ENCODE data around the gene GABRG3. TPM values are rescaled to one million over a fixed set of nuclear protein-coding genes. Genes with fewer than 3 reads are reported as not detected.

GABRG3 gene
- not detected in 2 replicates for total RNA-seq (2013; cell fraction: nucleolus; rRNA removed)
- total RNA-seq (2014; rRNA removed) (under 0.01 TPM in 1 of 2 replicates, not detected in the other), total RNA-seq (2014; rRNA removed; fragmentation: Illumina TruSeq; extraction: Trizol) (not detected in 2 replicates), total RNA-seq (2021) (not detected in 2 replicates), polyA plus RNA-seq (2011; rRNA removed) (0.06 and 0.15 TPM in 2 replicates), polyA plus RNA-seq (2014; fragmentation: Illumina TruSeq; extraction: Trizol) (not detected in 2 replicates), polyA plus RNA-seq (2014; fragmentation: Nextera tagmentation; extraction: Ambion mirVana) (not detected), polyA plus RNA-seq (2014; rRNA removed) (not detected in 2 replicates), polyA plus RNA-seq (2016; fragmentation: Nextera tagmentation; extraction: Ambion mirVana) (not detected), polyA minus RNA-seq (2011; rRNA and poly(A)+ RNA removed) (0.21 and 0.37 TPM in 2 replicates), Bru-seq, nascent RNA (percentile 0 among the genes with signal in this experiment), BruChase-seq, experiment 1, labeled RNA remaining after a 6-hour chase (not detected), BruChase-seq, experiment 2, labeled RNA remaining after a 2-hour chase (percentile 0 among the genes with signal in this experiment)
- polyA plus RNA-seq (2011; ENCODE audit: low read depth) = not detected
- 0.07 and 0.20 TPM in 2 replicates for polyA plus RNA-seq (2011; cell fraction: cytosol; rRNA removed)
- polyA plus RNA-seq (2011; cell fraction: nucleus; rRNA removed) = 0.06 TPM in 1 of 2 replicates, not detected in the other
- polyA plus RNA-seq (2012) = not detected in 2 replicates
- 0.10 TPM in 1 of 2 replicates, not detected in the other for polyA minus RNA-seq (2011; cell fraction: cytosol; rRNA and poly(A)+ RNA removed)
- under 0.01 and 0.96 TPM in 2 replicates for polyA minus RNA-seq (2011; cell fraction: nucleus; rRNA and poly(A)+ RNA removed)
- long read RNA-seq, experiment 1 = 0 reads
- long read RNA-seq, experiment 2 = 0 reads

GRCh38 chr15:26970712-26971210, at the start of gene GABRG3:
Gene GABRG3 (plus strand): TSS chr15:26971181.
- POLR2A ChIA-PET = no interaction called here
- Histone ChIP-seq H3K4me3 (no peak within 1 kb of the TSS), H3K27me3 (replicated peaks in 1 of 2; ENCODE audit: control insufficient read depth in 2 of 2, insufficient read depth in 2 of 2, low read length in 1 of 2) (no peaks in the 10 kb centered on the region), H3K27ac (ENCODE audit: control insufficient read depth, insufficient read depth) (no peak within 1 kb of the TSS), H3K4me1 (ENCODE audit: control insufficient read depth, insufficient read depth, low read length) (no peaks in the 10 kb centered on the region), H3K9me3 (replicated peaks; ENCODE audit: control insufficient read depth, insufficient read depth, low read length) (no peaks in the 10 kb centered on the region; the same call in 2 of the 3 replicates), H3K9ac (ENCODE audit: control insufficient read depth, insufficient read depth, low read length) (no peak within 1 kb of the TSS), H3K4me2 (ENCODE audit: control insufficient read depth, insufficient read depth) (no peak within 1 kb of the TSS), H2AFZ (ENCODE audit: control insufficient read depth, low read depth, low read length) (no peak within 1 kb of the TSS), H3K79me2 (ENCODE audit: control insufficient read depth, insufficient read depth, low read length) (no peaks in the 10 kb centered on the region), H3K36me3 (ENCODE audit: control insufficient read depth in 2 of 2, insufficient read depth in 2 of 2, low read length in 1 of 2) (no peaks in the 10 kb centered on the region), H4K20me1 (ENCODE audit: control insufficient read depth, insufficient read depth) (no peaks in the 10 kb centered on the region)
- SMC1A ChIA-PET (ENCODE audit: uncharacterized antibody, unreplicated experiment) = no interaction called here
- in situ Hi-C loops (cut with MboI) = no loop called here
- TF ChIP-seq CEBPB (IDR thresholded peaks at IDR 0.05; ENCODE audit: borderline replicate concordance in 1 of 2, low read depth in 2 of 2, low read length in 2 of 2) = no peak
- TF ChIP-seq NBN (IDR thresholded peaks at IDR 0.05) = no peak
- TF ChIP-seq TBL1XR1 (IDR thresholded peaks at IDR 0.05; ENCODE audit: low read depth, low read length) = no peak
- no peak for TF ChIP-seq RAD51 (IDR thresholded peaks at IDR 0.05)
- TF ChIP-seq ESRRA (IDR thresholded peaks at IDR 0.05; ENCODE audit: low read length) = no peak
- no peak for TF ChIP-seq SUPT20H (IDR thresholded peaks at IDR 0.05; ENCODE audit: borderline replicate concordance, control insufficient read depth, low read depth, low read length)
- TF ChIP-seq NRF1 (conservative IDR thresholded peaks at IDR 0.05; ENCODE audit: low read depth, low read length) = no peak
- no peak for TF ChIP-seq LARP7 (IDR thresholded peaks at IDR 0.05)
- TF ChIP-seq SREBF1 (IDR thresholded peaks at IDR 0.05; ENCODE audit: low read length) = no peak
- TF ChIP-seq CBFB (IDR thresholded peaks at IDR 0.05; ENCODE audit: low read depth) = no peak
- no peak for TF ChIP-seq MYC (IDR thresholded peaks at IDR 0.05; ENCODE audit: insufficient read depth, insufficient read length, insufficient replicate concordance, low read length, severe bottlenecking)
- TF ChIP-seq HDAC2 (IDR thresholded peaks at IDR 0.05) = no peak
- TF ChIP-seq ATF2 (IDR thresholded peaks at IDR 0.05; ENCODE audit: low read length) = no peak
- TF ChIP-seq SRF (IDR thresholded peaks at IDR 0.05; ENCODE audit: low read depth in 2 of 2, low read length in 2 of 2) = no peak
- no peak for TF ChIP-seq USF1 (IDR thresholded peaks at IDR 0.05; ENCODE audit: borderline replicate concordance, extremely low read length, insufficient read depth, low read depth, low read length)
- no peak for TF ChIP-seq MAX (IDR thresholded peaks at IDR 0.05; ENCODE audit: low read depth, low read length)
- no peak for TF ChIP-seq KDM1A (IDR thresholded peaks at IDR 0.05; ENCODE audit: borderline replicate concordance)
- TF ChIP-seq TCF3 (IDR thresholded peaks at IDR 0.05; ENCODE audit: borderline replicate concordance, insufficient read depth, low read depth, low read length) = no peak
- no peak for TF ChIP-seq CBX5 (IDR thresholded peaks at IDR 0.05; ENCODE audit: low read depth)
- DNase-seq (ENCODE audit: low read depth, low spot score) (no peak), FAIRE-seq (no peak), ATAC-seq (no peak)
- RAD21 ChIA-PET (ENCODE audit: unreplicated experiment) = no interaction called here
- intact Hi-C loops (cut with micrococcal nuclease; ENCODE audit: unreplicated experiment) = loop anchor here (10.0 kb wide), 1 partner anchor 64 kb away; no protein-coding TSS in a partner anchor
- CTCF ChIA-PET = no interaction called here
- BruUV-seq (replicated peaks) = no TSS peak
- 87% methylated on average over 9 of the region's 33 CpGs for WGBS (ENCODE audit: insufficient coverage, insufficient replicate concordance, low lambda C conversion rate, missing lambda C conversion rate)
